Transverse colon (tissue), 3 donors: ENCODE measurements around the gene STK32B.

Experiments
- CTCF ChIP-seq, 5 experiments: fragments of 200-600 bp in 3 of 5; fragments of 450-650 bp in 2 of 5; sonication (generic) in 3 of 5; IDR thresholded peaks; 1 replicate in 2 of 5; 2 replicates in 3 of 5; pipeline ENCODE4 v1.5.1; 2016 to 2017; ENCODE audit warnings: antibody characterized with exemption in 5 of 5, inconsistent platforms in 3 of 5, mild to moderate bottlenecking in 2 of 5, moderate library complexity in 1 of 5
- POLR2A ChIP-seq: fragments of 450-650 bp; IDR thresholded peaks from one replicate; pipeline ENCODE4 v1.6.1; 2016; ENCODE audit warnings: antibody characterized with exemption, mild to moderate bottlenecking, moderate library complexity

- TF ChIP-seq CTCF (IDR thresholded peaks at IDR 0.05) (no peak), POLR2A (no peak)
Observed at GRCh38 chr4:5217421-5217820, 166.1 kb downstream of the STK32B start.
